K562 (cell line): ENCODE measurements around the gene AACS. TPM values are rescaled to one million over a fixed set of nuclear protein-coding genes. Genes with fewer than 3 reads are reported as not detected.

Experiments used
- ATAC-seq: fragments of 200-7000 bp; cut with Tn5 transposase; 3 replicates; pipeline ENCODE4 v1.9.1; 2020; ENCODE audit warnings: moderate library complexity
- BruUV-seq: library from RNA; stranded (reverse); fragments of 400-500 nt; replicated peaks from 2 replicates; lab custom pipeline; 2021; lab: Mats Ljungman, UMichigan
- CTCF ChIA-PET: fragments of 300-600 bp; formaldehyde crosslinking; extraction: SDS; loops from one replicate; lab custom pipeline; 2021; ENCODE audit warnings: low intra/inter-chr PET ratio; lab: Yijun Ruan, JAX
- POLR2A ChIA-PET: fragments of 300-600, 350-650 bp; sonication (Branson Sonifier 250); formaldehyde crosslinking; extraction: SDS; loops from one replicate; lab custom pipeline; 2021; ENCODE audit warnings: antibody characterized with exemption, inconsistent platforms; lab: Yijun Ruan, JAX
- DNase-seq, 4 experiments: peaks; one replicate each; pipeline versions ENCODE4 v3.0.0 to v3.0.0-alpha.2; 2011 to 2018; ENCODE audit warnings: low spot score in 3 of 4, mixed read lengths in 3 of 4; ENCODE audit errors: extremely low read depth in 1 of 4
- FAIRE-seq: peaks from 2 replicates; lab custom pipeline; 2011; peaks lifted over from hg19 to GRCh38; lab: Jason Lieb, UNC
- H2AFZ ChIP-seq: 2 replicates; pipeline ENCODE4 v1.6.0; 2011; ENCODE audit warnings: low read depth, low read length, control low read depth, inconsistent platforms
- H3K27ac ChIP-seq: fragments of 200-600 bp; 3 replicates; pipeline ENCODE4 v1.8.0; 2011; ENCODE audit warnings: low read depth, mild to moderate bottlenecking, control low read depth, inconsistent platforms, low read length, moderate library complexity, mixed read lengths; ENCODE audit errors: extremely low read depth
- H3K27me3 ChIP-seq, 2 experiments: fragments of 300-600 bp in 1 of 2; 2 replicates in 1 of 2; 3 replicates in 1 of 2; pipeline versions ENCODE4 v1.6.0 to v1.8.0; 2011; ENCODE audit warnings: inconsistent platforms in 2 of 2, low read length in 2 of 2, mild to moderate bottlenecking in 1 of 2, mixed read lengths in 1 of 2, moderate library complexity in 1 of 2; ENCODE audit not compliant: control insufficient read depth in 2 of 2, insufficient read depth in 2 of 2
- H3K36me3 ChIP-seq: fragments of 300-600 bp; 3 replicates; pipeline ENCODE4 v1.8.0; 2011; ENCODE audit warnings: mild to moderate bottlenecking, low read length, inconsistent platforms; ENCODE audit not compliant: control insufficient read depth, insufficient read depth
- H3K4me1 ChIP-seq, 2 experiments: fragments of 200-600 bp in 1 of 2; replicated peaks in 1 of 2; 2 replicates in 1 of 2; 3 replicates in 1 of 2; pipeline versions ENCODE4 v1.5.1 to v1.8.0; 2011; ENCODE audit warnings: inconsistent platforms in 2 of 2, low read length in 2 of 2, mild to moderate bottlenecking in 1 of 2, mixed read lengths in 1 of 2, moderate library complexity in 1 of 2; ENCODE audit not compliant: control insufficient read depth in 2 of 2, insufficient read depth in 2 of 2
- H3K4me2 ChIP-seq: 2 replicates; pipeline ENCODE4 v1.6.1; 2011; ENCODE audit warnings: low read length, control low read depth, inconsistent platforms, mixed read lengths; ENCODE audit not compliant: insufficient read depth
- H3K4me3 ChIP-seq: fragments of 200-600 bp; sonication (generic), shearing (Covaris generic); 2 replicates; pipeline ENCODE4 v1.5.1; 2016; ENCODE audit warnings: control low read depth, inconsistent platforms
- H3K79me2 ChIP-seq: fragments of 200-600 bp; 3 replicates; pipeline ENCODE4 v1.8.0; 2011; ENCODE audit warnings: low read length, inconsistent platforms; ENCODE audit not compliant: control insufficient read depth, insufficient read depth
- H3K9ac ChIP-seq, 2 experiments: 2 replicates each; pipeline versions ENCODE4 v1.6.0 to v1.6.1; 2011; ENCODE audit warnings: low read depth in 2 of 2, low read length in 2 of 2, control low read depth in 1 of 2, inconsistent platforms in 1 of 2, mild to moderate bottlenecking in 1 of 2, mixed read lengths in 1 of 2; ENCODE audit not compliant: insufficient read depth in 1 of 2
- H3K9me1 ChIP-seq: one replicate; pipeline ENCODE4 v1.6.0; 2011; ENCODE audit warnings: inconsistent platforms, mild to moderate bottlenecking, low read length, moderate library complexity; ENCODE audit not compliant: control insufficient read depth, insufficient read depth
- H3K9me3 ChIP-seq: replicated peaks from 2 replicates; pipeline ENCODE4 v1.5.1; 2011; ENCODE audit warnings: low read depth, low read length, inconsistent platforms; ENCODE audit not compliant: control insufficient read depth, insufficient read depth
- H4K20me1 ChIP-seq: replicated peaks from 2 replicates; pipeline ENCODE4 v1.6.1; 2011; ENCODE audit warnings: low read length, inconsistent platforms, mixed read lengths; ENCODE audit not compliant: control insufficient read depth, insufficient read depth
- BRF2 ChIP-seq: IDR thresholded peaks from 3 replicates; pipeline ENCODE4 v1.6.1; 2011; ENCODE audit warnings: borderline replicate concordance, mild to moderate bottlenecking; ENCODE audit not compliant: insufficient read length, insufficient read depth
- CHCHD3 ChIP-seq: fragments of 250-450 bp; sonication (Bioruptor Pico); IDR thresholded peaks from 2 replicates; pipeline ENCODE4 v2.1.2; 2022; ENCODE audit warnings: mild to moderate bottlenecking
- CTCF ChIP-seq, 3 experiments: IDR thresholded peaks in 2 of 3; conservative IDR thresholded peaks in 1 of 3; 2 replicates each; pipeline ENCODE4 v1.5.1; 2011 to 2012; ENCODE audit warnings: low read length in 3 of 3, mild to moderate bottlenecking in 3 of 3, control low read depth in 2 of 3, improper control_type of control experiment in 1 of 3, inconsistent platforms in 1 of 3, low read depth in 1 of 3, mixed read lengths in 1 of 3, moderate library complexity in 1 of 3; ENCODE audit not compliant: insufficient read depth in 2 of 3
- MAZ ChIP-seq, 2 experiments: fragments of 450-650 bp in 1 of 2; sonication (generic) in 1 of 2; formaldehyde crosslinking; IDR thresholded peaks in 1 of 2; conservative IDR thresholded peaks in 1 of 2; 2 replicates each; pipeline versions ENCODE4 v1.4.0 to v1.5.0; 2020; ENCODE audit warnings: mild to moderate bottlenecking in 1 of 2, missing genetic modification reagents in 1 of 2
- PRDM10 ChIP-seq: fragments of 450-650 bp; IDR thresholded peaks from 2 replicates; pipeline ENCODE4 v1.6.1; 2018; ENCODE audit not compliant: partially characterized antibody
- SNRNP70 ChIP-seq: fragments of 200-400 bp; formaldehyde crosslinking; optimal IDR thresholded peaks from 2 replicates; pipeline ENCODE3; 2017; ENCODE audit warnings: low read depth, low read length
- ZBTB43 ChIP-seq: sonication (generic); formaldehyde crosslinking; IDR thresholded peaks from 2 replicates; pipeline ENCODE4 v1.8.0; 2023; ENCODE audit warnings: mild to moderate bottlenecking, missing genetic modification reagents
- ZBTB7A ChIP-seq: IDR thresholded peaks from 2 replicates; pipeline ENCODE4 v1.6.1; 2011; ENCODE audit warnings: low read depth, mild to moderate bottlenecking, low read length, moderate library complexity, borderline replicate concordance; ENCODE audit not compliant: control insufficient read depth
- ZNF584 ChIP-seq: fragments of 200-800 bp; sonication (Bioruptor generic); IDR thresholded peaks from 2 replicates; pipeline ENCODE4 v1.6.1; 2016; ENCODE audit warnings: low read depth, mild to moderate bottlenecking, missing genetic modification characterization, missing compliant biosample characterization
- ZNF699 ChIP-seq: fragments of 250-450 bp; sonication (Bioruptor Pico); IDR thresholded peaks from 2 replicates; pipeline ENCODE4 v1.8.0; 2021; ENCODE audit warnings: mild to moderate bottlenecking, moderate library complexity; ENCODE audit not compliant: insufficient replicate concordance
- ZNF766 ChIP-seq: fragments of 200-800 bp; sonication (Bioruptor generic); conservative IDR thresholded peaks from 2 replicates; pipeline ENCODE4 v1.6.1; 2016; ENCODE audit warnings: missing genetic modification characterization, missing compliant biosample characterization
- WGBS: fragments of 100-300 bp; shearing (Covaris generic); methylation state at CpG from one replicate; pipeline ENCODE4 v1.1.6; 2016; ENCODE audit warnings: low coverage, mixed read lengths; ENCODE audit not compliant: insufficient coverage; ENCODE audit errors: missing lambda C conversion rate; 5-methylcytosine and 5-hydroxymethylcytosine counted together
- in situ Hi-C: fragments of 300-500 bp; cut with MboI; formaldehyde crosslinking; loops from 4 replicates; pipeline ENCODE4 v1.15.0; 2018; ENCODE audit warnings: inconsistent platforms, mixed read lengths
- intact Hi-C: fragments of 100-400 bp; cut with micrococcal nuclease; formaldehyde crosslinking; loops from 2 replicates; pipeline ENCODE4 v1.14.2; 2022
- polyA plus RNA-seq, 8 experiments: library from polyadenylated mRNA; depleted of rRNA in 4 of 8; stranded (reverse) in 5 of 8; unstranded in 3 of 8; fragments of >200 nt; fragmentation: Nextera tagmentation in 2 of 8; fragmentation: Illumina TruSeq in 1 of 8; extraction: Ambion mirVana in 2 of 8; extraction: Trizol in 1 of 8; gene quantifications; 2 replicates each; pipeline versions ENCODE4 v1.2.1 to v1.2.3, GENCODE V29; 2011 to 2014; ENCODE audit warnings: inconsistent platforms in 1 of 8, missing spikeins in 1 of 8
- total RNA-seq, 7 experiments: library from RNA; depleted of rRNA in 6 of 7; stranded (reverse); fragments of >200 nt in 6 of 7; fragmentation: Illumina TruSeq in 2 of 7; extraction: Trizol in 2 of 7; gene quantifications; 2 replicates each; pipeline versions ENCODE4 v1.2.1 to v1.2.3, GENCODE V29; 2011 to 2021; ENCODE audit warnings: low replicate concordance in 1 of 7

Gene AACS
- total and polyA plus RNA-seq, 9 of the 15 experiments (the other 6 are each of a cell fraction or from before 2014, with no cell fraction given): 2.4 to 13.0 (median 6.0) TPM

GRCh38 chr12:125185740-125186470, 120.7 kb downstream of the AACS start, which contains the start of gene TMEM132B:
TSS of gene TMEM132B (plus strand) at chr12:125186386.
- ChIA-PET CTCF (interaction anchor here (0.6 kb wide), 1 partner anchor 381 kb away, joined by 3 read pairs; no protein-coding TSS in a partner anchor), POLR2A (no interaction called here)
- Histone ChIP-seq H4K20me1 (peaks cover 6% of the 10 kb centered on the region; the same call in 1 of the 2 replicates), H3K27ac (no peak within 1 kb of the TSS), H3K4me1 (peaks cover 0 to 24% of the 10 kb centered on the region in 2 experiments; a peak in 3 of 5 replicates), H3K36me3 (no peaks in the 10 kb centered on the region), H3K9me1 (no peaks in the 10 kb centered on the region), H3K27me3 (peaks cover 15 to 53% of the 10 kb centered on the region in 2 experiments), H3K4me2 (peak within 1 kb of the TSS; percentile 32), H3K4me3 (peak within 1 kb of the TSS; percentile 14), H3K9ac (peak within 1 kb of the TSS in 1 of 2 experiments; percentile 83; a peak in 2 of 4 replicates), H3K9me3 (no peaks in the 10 kb centered on the region), H3K79me2 (no peaks in the 10 kb centered on the region), H2AFZ (peak within 1 kb of the TSS; percentile 16)
- ATAC-seq (peak; percentile 93), FAIRE-seq (no peak), DNase-seq (peak; percentile 85 to 93 (median 89))
- in situ Hi-C loops (no loop called here), intact Hi-C loops (loop anchor here (10.0 kb wide), 1 partner anchor 149 kb away; no protein-coding TSS in a partner anchor)
- WGBS: 8% methylated on average over 26 of the region's 71 CpGs
- BruUV-seq: no TSS peak
- TF ChIP-seq BRF2 (no peak), ZNF766 (CRISPR knock-in tag) (no peak), MAZ (CRISPR knock-in tag; conservative IDR thresholded peaks at IDR 0.05 in 1 of 2, IDR thresholded peaks at IDR 0.05 in 1 of 2) (peak; percentile 51 to 73), ZBTB7A (peak; percentile 79; the same call in 1 of the 2 replicates), PRDM10 (peak; percentile 53), ZNF584 (CRISPR knock-in tag) (no peak), CHCHD3 (CRISPR knock-in tag) (no peak), ZNF699 (CRISPR knock-in tag) (no peak), CTCF (IDR thresholded peaks at IDR 0.05 in 2 of 3, conservative IDR thresholded peaks at IDR 0.05 in 1 of 3; ENCODE audit: insufficient read depth in 2 of 3, low read depth in 1 of 3, low read length in 3 of 3) (peak; percentile 25 to 78 (median 50); a peak in 4 of 6 replicates), SNRNP70 (no peak), ZBTB43 (CRISPR knock-in tag) (no peak)
